ENCODE data around the gene COX5A.

- TF ChIP-seq CTCF (IDR thresholded peaks at IDR 0.05 in 2 of 3, conservative IDR thresholded peaks at IDR 0.05 in 1 of 3; ENCODE audit: borderline replicate concordance in 1 of 3, insufficient read depth in 1 of 3, low read depth in 2 of 3, low read length in 2 of 3) (no peak), EZH2 (IDR thresholded peaks at IDR 0.05) (no peak), EZH2phosphoT487 (IDR thresholded peaks at IDR 0.05; ENCODE audit: borderline replicate concordance) (no peak), POLR2AphosphoS5 (IDR thresholded peaks at IDR 0.05; ENCODE audit: low read depth, low read length) (peak; percentile 13; the same call in 1 of the 2 replicates), POLR2A (IDR thresholded peaks at IDR 0.05; ENCODE audit: borderline replicate concordance, extremely low read depth, insufficient read depth, insufficient read length) (no peak), YY1 (IDR thresholded peaks at IDR 0.05; ENCODE audit: extremely low read depth, insufficient replicate concordance, low read depth, low read length) (no peak), SRF (IDR thresholded peaks at IDR 0.05; ENCODE audit: low read depth) (no peak), ZBTB33 (IDR thresholded peaks at IDR 0.05; ENCODE audit: extremely low read depth, insufficient replicate concordance, low read length) (no peak), REST (IDR thresholded peaks at IDR 0.05; ENCODE audit: low read depth) (no peak), ATF3 (IDR thresholded peaks at IDR 0.05) (no peak)
Measured at GRCh38 chr15:74897300-74897701, 40.6 kb downstream of the COX5A start.
